ENCODE measurements around the gene MYO1B. TPM values are rescaled to one million over a fixed set of nuclear protein-coding genes. Genes with fewer than 3 reads are reported as not detected.

Gene MYO1B
- total RNA-seq, 1 donor from 2014 or later, result 38.2 TPM

DNA sequence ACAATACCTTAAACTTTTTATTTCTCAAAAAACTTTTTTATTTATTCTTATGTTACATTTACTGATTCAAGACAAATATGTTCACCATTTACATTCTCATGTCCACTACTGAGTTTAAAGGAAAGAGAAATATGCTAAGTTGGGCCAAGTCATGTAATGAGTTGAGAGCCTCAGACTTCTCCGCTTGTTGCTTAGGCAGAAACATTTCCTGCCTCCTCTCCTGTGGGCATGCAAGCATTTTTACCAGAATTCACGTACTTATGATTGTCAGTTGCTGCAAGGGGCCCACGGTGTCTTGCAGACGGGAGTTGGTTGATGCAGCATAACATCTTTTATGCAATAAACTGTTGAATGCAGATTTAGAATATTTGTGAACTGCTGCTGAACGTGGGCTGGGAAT, 51.8 kb downstream of the MYO1B start:
- no peak for DNase-seq (ENCODE audit: low spot score)

DNA sequence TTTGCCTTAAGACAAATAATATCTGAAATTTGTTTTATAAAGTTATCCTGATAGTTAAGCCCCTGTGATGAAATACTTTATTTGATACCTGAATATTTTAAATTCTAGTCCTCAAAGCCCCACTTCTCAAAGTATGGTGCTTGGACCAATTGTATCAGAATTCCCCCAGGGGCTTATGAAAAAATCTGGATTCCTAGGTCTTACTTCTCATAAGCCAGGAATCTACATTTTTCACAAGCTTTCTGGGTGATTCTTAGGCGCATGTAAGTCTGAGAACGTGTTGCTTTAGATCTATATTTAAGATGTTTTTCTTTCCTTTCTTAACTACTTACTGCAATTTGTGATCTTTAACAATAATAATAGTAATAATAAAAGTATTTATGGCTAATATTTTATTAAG, 53.1 kb downstream of the MYO1B start:
- DNase-seq (ENCODE audit: low spot score), result no peak

DNA sequence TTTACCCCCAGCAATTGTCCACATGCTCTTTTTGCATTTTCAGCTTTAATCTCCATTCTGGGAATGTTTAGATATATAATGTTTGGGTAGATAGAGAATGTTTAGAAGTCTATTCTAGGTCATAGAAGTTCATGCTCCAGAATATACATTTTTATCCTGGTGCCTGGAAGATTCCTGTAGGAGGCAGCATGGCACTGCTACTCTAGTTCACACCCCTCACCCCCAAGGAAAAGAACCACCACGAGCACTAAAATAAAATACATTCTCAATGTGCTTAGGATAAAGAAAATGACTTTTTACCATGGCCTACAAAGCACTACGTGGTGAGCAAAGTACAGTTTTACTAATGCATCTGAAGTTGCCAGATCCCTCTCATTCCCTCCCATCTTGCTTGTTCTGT, 53.8 kb downstream of the MYO1B start:
- DNase-seq (ENCODE audit: low spot score), result no peak

DNA sequence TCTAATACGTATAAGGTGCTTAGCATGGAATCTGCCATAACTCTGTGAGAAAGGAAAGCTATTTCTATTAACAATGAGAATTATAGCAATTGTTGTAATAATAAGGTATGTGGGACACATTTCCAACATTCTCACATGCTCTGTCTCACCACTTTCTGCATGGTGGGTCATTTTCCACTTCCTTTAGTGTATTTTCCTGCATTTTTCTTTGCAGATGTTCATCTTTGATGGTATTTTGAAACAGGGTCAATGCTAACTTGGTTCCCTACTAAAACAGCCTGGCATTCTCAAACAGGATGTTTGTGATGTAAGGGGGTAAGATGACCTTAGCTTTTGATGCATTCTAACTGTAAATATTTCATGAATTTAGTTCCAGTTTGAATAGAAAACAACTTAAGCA, 54.7 kb downstream of the MYO1B start:
- no peak for DNase-seq (ENCODE audit: low spot score)

DNA sequence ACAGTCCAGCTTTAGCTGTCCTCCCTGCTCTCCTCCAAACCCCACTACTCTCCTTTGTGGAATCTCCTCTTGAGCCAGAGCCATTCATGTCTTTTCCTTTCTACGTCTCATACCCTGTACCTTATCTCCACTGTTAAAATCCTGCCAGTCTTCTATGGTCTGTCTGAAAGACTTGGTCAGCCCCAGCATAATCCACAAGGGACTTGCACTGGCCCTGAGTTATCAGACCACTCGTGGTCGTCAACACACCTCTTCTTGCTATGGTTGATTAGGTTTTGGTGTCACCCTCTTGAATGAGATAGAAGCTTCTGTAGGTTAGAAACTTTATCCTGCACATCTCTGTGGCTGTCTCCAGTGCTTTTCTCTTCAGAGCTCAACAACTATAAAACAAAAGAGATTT, 56.8 kb downstream of the MYO1B start:
- no peak for DNase-seq (ENCODE audit: low spot score)

DNA sequence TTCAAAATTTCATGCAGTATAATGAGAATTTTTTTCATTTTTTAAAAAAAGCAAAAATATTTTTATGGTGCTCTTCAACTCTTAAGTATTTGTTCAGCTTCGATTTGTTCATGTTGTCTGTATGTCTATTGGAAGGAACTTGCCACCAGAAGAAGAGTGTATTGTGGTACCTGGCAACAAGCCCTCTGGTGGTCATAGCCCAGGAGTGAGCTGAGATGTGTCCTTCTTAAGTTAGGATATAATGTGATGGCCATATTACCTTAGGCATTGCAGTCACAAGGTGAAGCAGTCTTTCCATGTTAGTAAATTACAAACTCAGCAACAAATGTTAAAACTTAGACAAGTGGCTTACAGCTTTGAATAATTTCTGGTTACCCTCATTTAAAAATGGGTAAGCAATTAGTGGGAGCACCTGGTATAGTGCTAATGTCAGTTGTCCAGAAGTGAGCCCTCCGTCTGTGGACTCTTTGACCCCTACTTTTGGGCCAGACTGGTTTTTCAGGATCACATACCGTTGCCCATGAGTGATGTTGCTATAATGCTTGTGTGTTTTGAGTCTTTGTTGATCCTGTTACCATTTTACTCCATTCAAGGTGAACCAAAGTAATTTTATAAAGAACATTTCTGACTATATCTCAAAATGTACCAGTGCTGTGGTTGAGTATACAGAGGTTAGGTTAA, 57.4 kb downstream of the MYO1B start:
- no peak for DNase-seq (ENCODE audit: low spot score)

DNA sequence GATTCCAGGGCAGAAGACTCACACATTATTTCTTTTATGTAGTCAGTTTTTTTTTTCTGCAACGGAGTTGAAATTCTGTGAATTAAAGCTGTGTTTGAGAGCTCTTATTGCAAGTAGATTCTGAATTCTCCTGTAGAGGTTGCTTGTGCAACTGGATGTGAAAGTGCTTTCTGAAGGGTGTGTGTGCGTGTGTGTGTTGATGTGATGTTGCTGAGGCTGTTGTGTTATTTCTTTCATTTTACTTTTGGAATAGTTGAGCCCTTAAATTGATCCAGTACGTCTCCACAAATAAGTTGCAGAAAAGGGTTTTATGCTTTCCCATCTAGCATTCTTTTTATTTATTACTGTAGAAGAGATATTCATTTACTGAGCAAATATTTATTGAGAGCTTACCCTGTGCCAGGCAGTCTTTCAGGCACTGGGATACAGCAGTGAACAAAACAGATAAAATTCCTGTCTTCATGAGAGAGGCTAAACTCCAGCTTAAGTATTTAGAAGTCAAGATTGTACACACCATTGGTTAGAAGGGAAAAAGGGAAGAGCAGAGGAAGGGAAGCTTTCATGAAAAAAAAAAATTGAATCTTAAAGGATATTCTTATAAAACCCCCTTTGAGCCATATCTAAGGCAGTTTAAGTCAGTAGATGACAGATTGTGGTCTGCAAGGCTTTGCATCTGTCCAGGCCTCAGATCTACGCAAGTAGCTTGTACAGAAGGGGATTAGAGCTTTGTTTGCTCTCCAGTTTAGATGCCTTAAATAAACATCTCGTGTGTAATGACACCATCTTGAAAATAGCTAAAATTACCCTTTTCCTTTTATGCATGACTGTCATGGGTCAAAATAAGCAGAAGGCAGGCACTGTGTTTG, 58.2 kb downstream of the MYO1B start:
- no peak for DNase-seq (ENCODE audit: low spot score)

DNA sequence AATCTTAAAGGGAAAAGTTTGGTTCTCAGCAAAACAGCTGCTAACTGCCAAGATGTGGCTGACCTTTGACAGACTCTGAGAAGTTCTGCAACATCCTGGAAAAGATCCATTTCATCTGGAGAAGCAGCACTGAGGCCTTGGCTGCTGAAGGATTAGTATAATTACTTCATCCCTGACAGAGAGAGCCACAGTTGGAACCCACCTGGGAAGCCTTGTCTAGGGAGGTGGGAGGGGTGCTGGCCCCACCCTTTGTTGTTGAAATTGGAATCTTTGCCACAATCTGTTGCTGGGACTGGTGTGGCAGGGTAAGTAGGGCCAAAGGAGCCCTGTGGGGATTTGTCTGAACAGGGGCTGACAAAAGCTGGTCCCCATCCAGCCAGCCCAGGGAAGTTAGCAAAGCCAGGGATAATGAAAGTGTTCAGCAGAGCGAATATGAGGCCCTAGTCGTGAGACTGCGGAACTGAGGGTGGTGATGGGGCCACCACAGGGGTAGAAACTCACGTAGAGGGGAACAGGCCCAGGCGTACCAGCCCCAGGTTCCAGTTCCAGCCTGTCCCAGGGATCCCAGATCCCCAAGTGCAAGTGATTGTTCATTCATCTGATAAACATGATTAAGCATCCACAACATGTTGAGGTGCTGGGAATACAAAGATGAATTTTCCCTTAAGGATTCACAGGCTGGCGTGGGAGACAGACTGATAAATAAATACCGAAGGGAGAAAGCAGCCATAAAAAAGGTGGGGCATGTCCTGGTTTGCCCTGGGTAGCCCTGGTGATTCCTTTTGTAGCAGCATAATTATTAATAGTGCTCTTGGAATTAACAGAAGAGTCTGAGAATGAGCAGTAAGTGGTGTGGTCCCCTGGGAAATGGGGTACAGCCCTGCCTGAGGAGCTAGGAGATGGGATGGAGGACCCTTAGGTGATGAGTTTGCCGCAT, 60.0 kb downstream of the MYO1B start:
- peak; percentile 42 for DNase-seq (ENCODE audit: low spot score)

DNA sequence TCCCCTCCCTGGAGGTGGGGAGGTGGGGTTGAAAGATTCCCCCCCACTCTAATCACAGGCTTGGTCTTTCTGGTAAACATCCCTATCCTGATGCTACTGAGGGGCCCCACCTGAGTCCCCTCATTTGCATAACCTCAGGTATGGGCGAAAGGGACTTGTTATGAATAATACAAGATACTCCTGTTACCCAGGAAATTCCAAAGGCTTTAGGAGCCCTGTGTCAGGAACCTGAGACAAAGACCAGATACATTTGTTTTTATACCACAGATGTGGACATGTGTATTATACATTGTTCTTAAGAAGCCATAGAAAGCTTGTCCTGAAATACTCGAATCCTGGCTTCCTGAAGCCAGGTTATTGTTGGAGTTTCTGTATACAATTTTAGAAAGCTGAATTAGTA, 62.8 kb downstream of the MYO1B start:
- no peak for DNase-seq (ENCODE audit: low spot score)

DNA sequence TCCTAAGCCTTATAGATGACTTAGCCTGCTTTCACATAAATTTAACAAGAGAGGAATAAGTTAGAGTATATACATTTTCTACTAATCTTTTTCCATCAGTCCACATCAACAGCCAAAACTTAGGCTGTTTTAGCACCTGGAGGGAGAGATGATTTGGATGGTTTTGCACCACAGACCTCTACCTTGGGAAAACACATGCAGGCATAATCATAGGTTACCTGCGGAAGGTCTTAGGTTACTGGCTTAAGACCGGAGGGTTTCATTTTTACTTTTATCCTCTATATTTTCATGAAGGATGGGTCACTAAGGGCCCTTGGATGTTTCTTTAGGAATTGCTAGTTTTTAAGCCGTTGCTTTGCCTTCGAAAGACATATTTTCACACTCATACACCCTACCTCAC, 66.0 kb downstream of the MYO1B start:
- DNase-seq (ENCODE audit: low spot score), result no peak

DNA sequence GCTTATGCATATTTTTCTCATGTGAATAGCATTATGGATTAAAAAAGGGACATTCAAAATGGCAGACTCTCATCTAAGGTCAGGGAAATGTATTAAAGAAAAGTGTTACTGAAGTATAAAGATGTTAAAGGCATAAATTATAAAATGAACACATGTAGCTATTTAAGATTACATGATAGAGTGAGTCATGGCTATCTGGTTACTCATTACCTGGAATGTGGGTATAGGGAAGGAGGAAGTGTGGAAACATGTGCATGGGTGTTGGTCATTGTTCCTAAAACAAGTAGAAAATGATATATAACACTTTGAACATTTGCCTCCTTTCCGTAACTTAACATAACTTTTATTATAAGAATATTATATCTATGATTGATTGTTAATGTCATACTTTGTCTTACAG, 66.4 kb downstream of the MYO1B start:
- DNase-seq (ENCODE audit: low spot score), result peak; percentile 27

DNA sequence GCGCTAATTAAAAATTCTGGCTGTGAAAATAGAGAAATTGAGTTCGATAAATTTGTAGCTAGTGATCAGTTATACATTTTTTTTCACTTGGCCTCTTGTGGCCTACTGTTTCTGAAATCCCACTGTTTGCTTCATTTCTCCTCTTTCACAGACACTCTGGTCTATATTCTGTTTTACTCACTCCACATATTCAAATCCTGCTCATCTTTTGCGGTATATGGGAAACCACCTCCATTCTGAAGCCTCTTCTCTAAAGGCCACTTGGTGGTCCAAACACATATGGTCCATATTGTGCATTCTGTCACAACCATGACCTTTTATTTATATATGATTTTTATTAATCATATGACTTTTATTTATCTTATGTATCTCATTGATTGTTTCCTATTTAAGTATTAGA, 67.0 kb downstream of the MYO1B start:
- DNase-seq (ENCODE audit: low spot score), result no peak

DNA sequence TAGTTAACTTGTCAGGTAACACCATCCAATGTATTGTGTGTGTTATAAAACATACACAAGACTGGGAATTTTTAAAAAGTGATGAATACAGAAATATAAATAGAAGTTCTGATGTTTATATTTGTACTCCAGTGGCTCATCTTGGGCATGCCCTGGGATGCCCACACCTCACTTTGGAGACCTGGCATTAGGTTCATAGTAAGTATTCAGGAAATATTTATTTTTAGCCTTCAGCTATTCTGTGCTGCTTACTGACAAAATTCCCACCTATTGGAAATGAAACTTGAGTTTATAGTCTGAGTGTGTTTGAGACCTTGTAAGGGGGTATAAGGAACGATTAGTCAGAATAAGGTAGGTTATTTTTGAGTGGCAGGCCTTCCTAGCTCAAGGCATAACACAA, 67.5 kb downstream of the MYO1B start:
- DNase-seq (ENCODE audit: low spot score), result no peak

DNA sequence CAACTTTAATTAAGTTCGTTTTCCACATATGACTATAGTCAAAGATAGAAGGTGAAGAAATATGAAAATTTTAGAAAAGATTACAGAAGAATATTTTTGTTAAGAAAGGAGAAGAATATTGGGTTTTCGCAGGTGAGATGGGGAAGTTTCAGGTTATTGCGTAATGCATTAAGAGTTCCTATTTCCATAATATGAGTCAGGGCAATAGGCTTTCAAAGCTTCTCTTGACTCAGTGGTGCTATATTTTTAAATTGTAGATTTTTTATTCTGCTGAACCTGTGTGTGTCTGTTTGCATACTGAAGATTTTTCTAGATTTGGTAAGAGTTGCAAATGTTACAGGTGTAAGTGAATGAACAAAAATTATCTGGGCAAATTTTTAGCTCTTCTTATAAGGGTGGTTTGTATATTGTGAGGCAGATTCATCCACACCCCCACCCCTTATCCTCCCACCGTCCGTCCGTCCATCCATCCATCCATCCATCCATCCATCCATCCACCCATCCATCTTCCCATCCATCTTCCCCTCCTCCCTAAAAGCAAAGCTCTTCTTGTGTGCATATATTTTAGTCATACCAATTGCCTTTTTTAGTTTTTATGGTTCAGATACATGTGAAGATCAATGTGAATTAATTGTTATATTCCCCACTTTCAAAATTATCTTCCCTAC, 69.6 kb downstream of the MYO1B start:
- DNase-seq (ENCODE audit: low spot score), result no peak

DNA sequence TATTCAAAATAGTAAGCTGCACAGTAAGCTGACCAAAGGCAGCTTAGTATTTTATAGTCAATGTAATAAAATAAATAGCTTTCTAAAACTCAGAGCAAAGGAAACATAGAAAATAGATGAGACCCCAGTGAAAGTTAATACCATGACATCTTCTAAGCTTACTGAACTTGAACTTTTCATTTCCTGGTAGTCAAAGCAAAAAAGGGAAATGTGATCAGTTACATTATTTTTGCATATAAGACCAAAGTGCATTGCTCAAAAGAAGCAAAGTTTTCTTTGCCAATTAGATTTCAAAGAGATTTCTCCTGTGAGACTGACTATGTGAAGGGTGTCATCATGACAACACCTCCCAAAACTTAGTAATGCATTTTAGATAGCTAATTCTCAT, 70.2 kb downstream of the MYO1B start:
- no peak for DNase-seq (ENCODE audit: low spot score)

DNA sequence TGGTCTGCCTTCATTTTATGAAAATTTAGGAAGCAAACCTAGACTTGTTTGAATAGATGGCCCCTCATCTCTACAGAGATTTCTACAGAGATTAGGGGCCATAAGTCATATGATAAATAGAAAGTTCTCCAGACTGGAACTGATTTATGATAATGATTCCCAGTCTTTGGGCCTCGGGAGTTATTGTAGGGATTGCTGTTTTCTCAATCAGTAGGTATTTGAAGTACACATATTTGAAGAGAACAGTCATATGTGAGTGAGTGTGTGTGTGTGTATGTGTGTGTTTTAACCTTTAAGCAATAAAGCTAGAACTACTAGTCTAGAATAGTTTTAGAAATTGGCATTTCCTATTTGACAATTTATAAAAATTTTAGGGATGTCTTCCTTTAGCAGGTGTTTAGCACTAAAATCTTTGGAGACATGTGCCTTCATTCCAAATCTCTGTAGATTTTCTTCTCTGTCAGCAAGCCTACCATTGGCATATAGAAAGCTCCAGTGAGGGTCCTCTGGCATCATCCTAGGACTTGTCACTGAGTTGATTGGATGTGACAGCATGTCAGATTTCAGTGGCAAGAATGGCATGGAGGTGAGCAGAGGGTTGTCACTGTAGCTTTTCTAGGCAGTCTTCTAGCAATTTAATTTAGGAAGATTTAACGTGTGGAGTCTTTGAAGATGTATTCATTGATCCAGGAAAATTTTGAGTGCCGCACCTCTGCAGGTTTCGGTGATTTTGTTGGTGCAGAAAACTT, 71.2 kb downstream of the MYO1B start:
- DNase-seq (ENCODE audit: low spot score), result no peak

DNA sequence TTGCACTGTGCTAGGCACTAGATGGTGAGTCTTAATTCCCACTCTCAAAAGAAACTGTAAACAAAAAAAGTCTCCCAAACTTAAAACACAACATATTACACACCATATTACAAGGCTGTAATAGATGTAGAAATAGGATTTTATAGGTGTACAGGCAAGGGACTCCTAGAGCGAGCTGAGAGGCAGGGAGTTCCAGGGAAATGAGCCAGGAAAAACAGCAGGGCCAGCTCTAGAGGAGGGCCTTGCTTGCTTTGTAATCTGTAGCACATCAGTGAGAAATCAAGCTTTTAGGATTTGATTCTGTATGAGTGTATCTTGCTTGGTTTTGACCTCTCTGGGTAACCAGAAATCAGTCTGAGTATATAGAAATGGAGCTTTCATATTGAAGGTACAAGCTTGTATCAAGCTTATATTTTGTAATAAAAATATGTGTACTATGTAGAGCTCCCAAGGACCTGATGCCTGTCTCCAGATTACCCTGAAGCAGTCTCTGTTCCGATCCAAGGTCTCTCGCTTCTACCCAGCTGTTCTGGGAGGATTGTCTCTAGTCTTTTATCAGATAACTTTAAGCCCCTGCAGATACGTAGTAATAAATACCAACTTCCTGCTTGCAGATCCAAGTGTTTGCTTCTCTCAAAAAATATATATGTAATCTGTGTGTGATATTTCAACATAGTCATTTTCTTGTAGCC, 73.0 kb downstream of the MYO1B start:
- DNase-seq (ENCODE audit: low spot score), result no peak

DNA sequence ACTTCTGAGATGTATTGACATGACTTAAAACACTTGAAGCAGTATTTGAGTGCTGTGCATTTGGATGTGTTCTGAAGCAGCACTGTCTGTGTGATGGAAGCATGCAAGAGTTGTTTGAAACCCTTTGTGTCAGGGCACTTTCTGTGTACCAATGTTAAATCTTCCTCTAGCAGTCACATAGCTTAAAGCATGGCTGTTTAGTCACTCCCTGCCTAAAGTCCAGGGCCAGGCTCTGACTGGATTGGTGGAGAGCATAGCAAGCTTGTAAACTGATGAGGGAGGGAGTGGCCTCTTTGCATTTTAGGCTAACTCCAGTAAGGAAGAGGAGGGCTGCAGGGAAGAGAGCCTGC, 73.5 kb downstream of the MYO1B start:
- DNase-seq (ENCODE audit: low spot score), result peak; percentile 58

DNA sequence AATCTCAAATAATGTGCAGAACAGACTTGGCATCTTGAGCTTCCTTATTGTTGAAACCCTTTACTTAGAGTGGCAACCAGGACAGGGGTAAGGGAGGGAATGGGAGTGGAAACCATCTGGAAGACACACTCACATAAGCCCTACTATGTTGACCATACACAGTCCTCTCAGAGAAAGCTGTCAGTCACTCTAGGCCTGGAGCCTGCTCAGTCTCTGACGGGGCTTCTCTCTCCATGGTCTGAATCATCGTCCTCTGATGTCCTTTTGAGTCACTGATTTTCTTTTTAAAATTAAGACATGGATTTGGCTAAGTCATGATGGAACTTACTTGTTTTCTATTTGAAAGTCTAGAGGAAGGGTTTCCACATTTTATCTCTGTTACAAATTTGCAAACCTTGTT, 74.0 kb downstream of the MYO1B start:
- DNase-seq (ENCODE audit: low spot score), result no peak

DNA sequence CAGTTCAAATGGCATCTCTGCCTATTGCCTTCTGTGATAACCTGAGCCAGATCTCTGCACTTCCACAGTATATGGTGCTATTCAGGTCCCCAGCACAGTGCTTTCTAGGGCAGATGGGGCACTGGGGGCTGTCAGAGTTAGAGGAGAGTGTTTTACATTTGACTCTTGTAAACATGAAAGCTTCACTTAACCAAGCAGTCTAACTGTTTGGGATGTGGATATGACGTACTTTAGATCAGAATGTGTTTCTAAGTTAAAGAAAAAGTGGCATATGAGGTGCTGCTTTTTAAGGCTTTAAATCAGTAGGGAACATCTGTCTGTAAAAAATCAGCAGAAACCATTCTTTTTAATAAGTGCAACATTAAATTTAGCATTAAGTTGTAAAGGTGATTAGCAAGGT, 75.7 kb downstream of the MYO1B start:
- DNase-seq (ENCODE audit: low spot score), result no peak

Measured in mucosa of gallbladder (tissue), 1 donor.